ENCODE results near the gene CCDC136.

Gene CCDC136

DNA sequence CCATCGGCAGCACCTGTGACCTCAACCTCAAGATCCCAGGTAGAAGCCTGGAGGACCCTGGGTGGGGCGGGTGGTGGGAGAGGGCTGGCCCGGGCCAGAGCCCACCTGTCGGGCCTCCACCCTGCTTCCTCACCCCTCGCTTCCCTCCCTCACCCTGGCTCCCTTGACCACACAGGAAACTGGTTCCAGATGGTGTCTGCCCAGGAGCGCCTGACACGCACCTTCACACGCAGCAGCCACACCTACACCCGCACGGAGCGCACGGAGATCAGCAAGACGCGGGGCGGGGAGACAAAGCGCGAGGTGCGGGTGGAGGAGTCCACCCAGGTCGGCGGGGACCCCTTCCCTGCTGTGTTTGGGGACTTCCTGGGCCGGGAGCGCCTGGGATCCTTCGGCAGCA lies 62.0 kb downstream of the CCDC136 start:
- no peak for DNase-seq
- in situ Hi-C loops (cut with HindIII; ENCODE audit: low pct_ligation_motif_present, low pct_unique_long_range_greater_than_20kb, low sequenced_read_pairs), result no loop called here

DNA sequence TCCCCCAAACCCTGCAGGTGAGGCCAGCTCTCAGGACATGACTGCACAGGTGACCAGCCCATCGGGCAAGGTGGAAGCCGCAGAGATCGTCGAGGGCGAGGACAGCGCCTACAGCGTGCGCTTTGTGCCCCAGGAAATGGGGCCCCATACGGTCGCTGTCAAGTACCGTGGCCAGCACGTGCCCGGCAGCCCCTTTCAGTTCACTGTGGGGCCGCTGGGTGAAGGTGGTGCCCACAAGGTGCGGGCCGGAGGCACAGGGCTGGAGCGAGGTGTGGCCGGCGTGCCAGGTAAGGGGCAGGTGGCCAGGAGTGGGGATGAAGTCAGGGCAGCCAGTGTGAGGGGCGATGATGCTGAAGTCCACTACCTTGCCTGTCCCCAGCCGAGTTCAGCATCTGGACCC lies 62.6 kb downstream of the CCDC136 start:
- in situ Hi-C loops (cut with HindIII; ENCODE audit: low pct_ligation_motif_present, low pct_unique_long_range_greater_than_20kb, low sequenced_read_pairs), result no loop called here
- DNase-seq, result no peak

DNA sequence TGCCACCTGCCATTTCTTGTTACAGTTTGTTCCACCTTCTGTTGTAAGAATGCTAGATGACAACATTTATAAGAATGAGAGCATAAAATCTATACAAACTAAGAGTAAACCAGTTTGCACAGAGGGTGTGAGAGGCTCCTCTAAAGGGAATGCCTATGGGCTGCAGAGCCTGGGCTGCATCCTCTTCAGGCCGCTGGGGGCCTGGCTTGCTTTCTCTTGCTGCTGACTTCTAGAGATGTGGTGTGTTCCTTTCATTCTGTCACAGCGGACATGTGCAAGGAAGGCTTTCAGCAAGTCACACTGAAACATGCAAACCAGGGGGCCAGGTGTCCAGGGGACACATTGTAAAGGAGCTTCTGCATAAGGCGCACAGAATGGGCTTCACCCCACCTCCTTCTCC lies 63.8 kb downstream of the CCDC136 start:
- in situ Hi-C loops (cut with HindIII; ENCODE audit: low pct_ligation_motif_present, low pct_unique_long_range_greater_than_20kb, low sequenced_read_pairs), result no loop called here
- no peak for DNase-seq

DNA sequence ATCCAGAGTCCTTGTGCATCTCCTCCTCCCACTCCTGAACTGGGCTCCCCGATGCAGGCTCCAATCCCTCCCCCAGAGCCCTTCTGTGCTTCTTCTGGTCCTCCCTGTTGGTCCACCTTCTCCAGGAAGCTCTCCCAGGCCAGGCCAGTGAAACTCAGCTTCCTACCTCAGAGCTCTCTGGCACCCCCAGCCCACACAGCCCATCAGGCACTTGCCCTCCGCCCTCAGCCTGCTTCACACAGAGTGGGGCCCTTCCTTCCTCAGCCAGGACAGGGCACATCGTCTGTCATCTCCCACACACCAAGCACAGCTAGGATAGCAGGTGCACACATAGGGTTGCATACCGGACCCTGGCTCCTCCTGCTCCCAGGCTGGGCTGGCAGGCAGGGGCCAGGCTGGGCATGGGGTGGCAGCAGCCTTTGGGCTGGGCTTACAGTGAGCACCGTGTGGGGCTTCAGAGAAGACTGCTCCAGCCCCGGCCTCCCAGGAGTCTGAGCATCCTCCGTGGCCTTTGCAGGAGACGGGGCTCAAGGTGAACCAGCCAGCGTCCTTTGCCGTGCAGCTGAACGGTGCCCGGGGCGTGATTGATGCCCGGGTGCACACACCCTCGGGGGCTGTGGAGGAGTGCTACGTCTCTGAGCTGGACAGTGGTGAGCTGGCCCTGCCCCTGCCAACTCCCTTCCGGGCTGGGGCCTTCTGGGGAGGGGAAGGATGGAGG lies 64.4 kb downstream of the CCDC136 start:
- no peak for DNase-seq
- in situ Hi-C loops (cut with HindIII; ENCODE audit: low pct_ligation_motif_present, low pct_unique_long_range_greater_than_20kb, low sequenced_read_pairs), result no loop called here

DNA sequence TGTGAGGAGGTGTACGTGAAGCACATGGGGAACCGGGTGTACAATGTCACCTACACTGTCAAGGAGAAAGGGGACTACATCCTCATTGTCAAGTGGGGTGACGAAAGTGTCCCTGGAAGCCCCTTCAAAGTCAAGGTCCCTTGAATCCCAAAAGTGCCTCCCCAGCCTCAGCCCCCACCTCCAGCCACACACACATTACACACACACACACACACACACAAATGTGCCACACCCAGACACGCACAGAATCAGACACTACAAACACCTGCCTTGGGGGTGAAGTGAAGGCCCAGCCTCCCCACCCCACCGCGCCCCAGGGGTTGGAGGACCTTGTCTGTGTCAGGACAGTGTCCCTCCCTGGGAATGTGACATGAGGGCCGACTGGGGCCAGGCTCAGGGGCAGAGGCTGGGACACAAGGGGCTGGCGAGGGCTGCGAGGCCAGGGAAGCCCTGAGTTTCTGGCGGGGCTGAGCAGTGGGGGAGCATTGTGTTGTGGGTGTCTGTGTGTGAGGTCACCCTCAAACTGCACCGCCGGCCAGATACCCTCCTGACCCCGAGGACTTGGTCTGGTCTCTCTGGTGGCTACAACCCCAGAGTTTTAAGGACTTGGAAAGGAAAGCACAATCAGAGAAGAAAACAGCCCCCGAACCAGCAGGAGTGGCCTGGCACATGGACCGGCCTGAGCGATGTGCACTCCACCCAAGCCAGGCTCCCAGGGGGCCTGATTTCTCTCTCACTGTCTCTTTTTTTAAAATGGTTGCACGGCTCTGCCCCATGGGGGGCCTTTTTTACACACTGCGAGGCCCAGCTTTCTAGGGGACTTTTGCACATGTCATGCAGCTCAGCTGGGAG lies 66.8 kb downstream of the CCDC136 start:
- in situ Hi-C loops (cut with HindIII; ENCODE audit: low pct_ligation_motif_present, low pct_unique_long_range_greater_than_20kb, low sequenced_read_pairs), result no loop called here
- DNase-seq, result no peak

DNA sequence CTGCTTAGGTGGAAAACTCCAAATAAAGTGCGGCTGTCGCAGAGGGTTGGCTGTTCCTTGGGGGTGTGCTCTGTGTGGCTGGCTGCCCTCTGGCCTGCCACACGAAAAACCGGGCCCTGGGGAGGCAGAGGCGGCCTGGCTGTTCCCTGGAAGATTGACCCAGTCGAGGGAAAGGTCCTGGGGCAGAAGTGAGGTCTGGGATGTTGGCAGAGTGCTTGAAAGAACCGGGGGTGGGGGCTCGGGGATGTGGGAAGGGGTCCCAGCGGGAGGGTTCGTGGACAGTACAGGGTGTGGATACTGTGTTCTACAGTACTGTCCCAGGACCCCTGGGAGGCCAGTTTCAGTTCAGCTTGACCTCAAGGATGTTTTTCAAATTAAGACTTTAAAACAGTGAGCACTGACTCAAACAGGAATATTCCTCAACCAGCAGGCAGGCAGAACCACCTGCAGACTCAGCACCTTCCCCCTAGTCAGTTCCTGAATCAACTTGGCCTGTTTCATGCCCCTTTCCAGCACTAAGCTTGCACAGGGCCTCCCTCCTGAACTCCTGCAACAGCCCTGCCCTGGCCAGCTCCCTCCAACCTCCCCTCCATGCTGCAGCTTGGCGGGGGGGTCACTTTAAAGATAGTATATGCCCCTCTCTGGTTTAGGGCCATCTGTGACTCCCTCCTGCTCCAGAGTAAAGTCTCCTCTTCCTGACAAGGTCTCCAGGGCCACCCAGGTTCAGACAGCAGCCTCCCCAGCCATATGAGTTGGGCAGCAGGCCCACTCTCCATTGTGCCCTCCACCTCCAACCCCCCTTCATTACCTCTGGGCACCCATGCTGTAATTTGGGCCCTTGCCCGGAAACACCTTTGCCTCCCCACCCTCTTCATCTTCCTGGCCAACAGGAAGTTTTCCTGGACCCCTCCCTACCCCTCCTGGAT lies 67.7 kb downstream of the CCDC136 start:
- DNase-seq, result no peak
- in situ Hi-C loops (cut with HindIII; ENCODE audit: low pct_ligation_motif_present, low pct_unique_long_range_greater_than_20kb, low sequenced_read_pairs), result no loop called here

DNA sequence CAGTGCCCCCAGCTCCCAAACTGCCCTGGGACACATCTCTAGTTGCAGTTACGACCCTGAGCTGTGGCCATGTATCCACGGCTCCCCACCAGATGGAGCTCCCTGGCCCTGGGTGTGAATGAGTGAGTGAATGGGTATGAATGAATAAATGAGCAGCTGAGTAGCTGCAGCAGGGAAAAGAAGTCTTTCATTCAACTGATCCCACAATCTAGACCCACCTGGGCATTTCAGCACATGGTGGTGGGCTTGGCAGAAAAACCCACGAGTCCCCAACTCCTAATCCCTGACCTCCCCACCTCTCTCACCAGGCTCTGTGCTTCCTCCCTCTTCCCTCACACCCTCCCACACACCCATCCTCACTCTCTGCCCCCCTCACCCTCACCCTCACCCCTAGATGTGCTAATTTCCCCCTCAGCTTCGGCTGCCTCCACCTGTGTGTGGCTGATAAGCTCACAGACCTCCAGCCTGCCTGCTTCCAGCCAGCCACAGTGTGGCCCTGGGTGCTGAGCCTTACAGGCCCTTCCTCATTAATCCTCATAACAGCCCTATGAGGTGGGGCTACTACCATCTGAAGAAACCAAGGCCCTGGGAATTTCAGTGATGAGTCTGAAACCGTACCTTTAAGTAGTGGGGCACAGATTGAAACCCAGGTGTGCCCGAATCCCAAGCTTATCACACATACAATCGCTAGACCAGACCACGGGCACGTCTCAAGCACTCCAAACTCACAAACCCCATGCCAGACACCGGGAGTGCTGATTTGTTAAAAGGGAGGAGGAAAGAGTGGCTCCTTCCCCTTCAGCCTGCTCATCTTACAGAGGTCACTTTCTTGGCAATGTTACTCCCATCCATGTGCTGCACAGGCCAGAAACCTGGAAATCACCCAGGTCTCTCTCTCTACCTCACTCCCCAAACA lies 68.6 kb downstream of the CCDC136 start:
- DNase-seq, result peak; percentile 29
- in situ Hi-C loops (cut with HindIII; ENCODE audit: low pct_ligation_motif_present, low pct_unique_long_range_greater_than_20kb, low sequenced_read_pairs), result no loop called here

DNA sequence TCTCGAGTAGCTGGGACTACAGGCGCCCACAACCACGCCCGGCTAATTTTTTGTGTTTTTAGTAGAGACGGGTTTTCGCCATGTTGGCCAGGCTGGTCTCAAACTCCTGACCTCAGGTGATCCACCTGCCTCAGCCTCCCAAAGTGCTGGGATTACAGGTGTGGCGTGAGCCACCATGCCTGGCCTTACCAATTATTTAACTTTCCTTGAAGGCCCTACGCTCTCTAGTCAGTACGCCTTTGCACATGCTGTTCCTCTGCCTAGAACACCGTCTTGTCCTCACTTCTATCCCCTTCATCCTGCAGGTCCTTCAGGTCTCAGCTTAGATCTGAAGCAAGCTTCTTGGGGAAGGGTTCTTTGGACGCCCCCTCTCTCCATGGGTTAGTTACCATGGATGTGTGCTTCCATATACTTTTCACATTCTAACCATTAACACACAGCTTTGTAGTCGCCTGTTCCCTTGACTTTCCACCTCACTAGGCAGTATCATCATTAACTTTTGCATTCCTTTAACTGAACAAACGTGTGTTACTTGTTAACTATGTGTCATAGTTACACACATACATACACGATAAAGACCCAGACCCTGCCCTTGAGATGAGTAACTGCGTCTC lies 70.3 kb downstream of the CCDC136 start:
- DNase-seq, result no peak
- in situ Hi-C loops (cut with HindIII; ENCODE audit: low pct_ligation_motif_present, low pct_unique_long_range_greater_than_20kb, low sequenced_read_pairs), result no loop called here

DNA sequence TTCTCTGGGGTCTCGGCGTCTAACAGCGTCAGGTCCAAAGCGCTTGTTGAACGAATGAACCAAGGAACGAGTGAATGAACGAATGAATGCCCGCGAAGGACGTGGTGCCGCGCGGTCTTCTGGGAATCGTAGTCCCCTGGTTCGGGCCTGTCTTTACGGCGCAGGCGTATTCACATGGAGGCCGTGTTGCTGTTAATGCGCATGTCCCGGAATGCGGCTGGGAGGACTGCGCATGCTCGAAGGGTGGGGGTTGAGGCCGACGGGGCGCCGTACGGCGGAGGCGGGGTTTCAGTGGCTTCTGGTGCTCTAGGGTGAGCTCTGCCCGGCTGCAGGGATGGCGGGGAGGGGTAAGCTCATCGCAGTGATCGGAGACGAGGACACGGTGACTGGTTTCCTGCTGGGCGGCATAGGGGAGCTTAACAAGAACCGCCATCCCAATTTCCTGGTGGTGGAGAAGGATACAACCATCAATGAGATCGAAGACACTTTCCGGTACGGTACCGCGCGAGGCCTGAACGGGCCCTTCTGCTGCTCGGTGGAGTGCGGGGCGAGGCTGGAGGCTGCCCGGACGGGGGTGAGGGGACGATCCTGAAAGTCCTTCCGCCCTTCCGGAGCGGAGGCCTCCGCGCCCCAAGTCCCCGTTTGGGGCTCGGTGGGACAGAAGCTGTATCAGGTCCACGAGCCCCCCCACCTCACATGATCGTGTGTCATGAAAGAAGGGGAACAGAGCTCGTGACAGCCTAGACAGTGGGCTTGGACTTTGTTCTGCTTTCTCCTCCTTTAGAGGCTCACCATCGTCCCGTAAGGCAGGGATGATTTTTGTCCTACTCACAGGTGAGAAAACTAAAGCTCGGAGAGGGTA lies 71.0 kb downstream of the CCDC136 start, which contains the start of gene ATP6V1F:
Gene ATP6V1F, plus strand, starts transcription at position 286 of the 862 bp plus-strand sequence. Its CDS starts 49 bp downstream, at position 335.
- in situ Hi-C loops (cut with HindIII; ENCODE audit: low pct_ligation_motif_present, low pct_unique_long_range_greater_than_20kb, low sequenced_read_pairs), result no loop called here
- DNase-seq, result peak; percentile 99

DNA sequence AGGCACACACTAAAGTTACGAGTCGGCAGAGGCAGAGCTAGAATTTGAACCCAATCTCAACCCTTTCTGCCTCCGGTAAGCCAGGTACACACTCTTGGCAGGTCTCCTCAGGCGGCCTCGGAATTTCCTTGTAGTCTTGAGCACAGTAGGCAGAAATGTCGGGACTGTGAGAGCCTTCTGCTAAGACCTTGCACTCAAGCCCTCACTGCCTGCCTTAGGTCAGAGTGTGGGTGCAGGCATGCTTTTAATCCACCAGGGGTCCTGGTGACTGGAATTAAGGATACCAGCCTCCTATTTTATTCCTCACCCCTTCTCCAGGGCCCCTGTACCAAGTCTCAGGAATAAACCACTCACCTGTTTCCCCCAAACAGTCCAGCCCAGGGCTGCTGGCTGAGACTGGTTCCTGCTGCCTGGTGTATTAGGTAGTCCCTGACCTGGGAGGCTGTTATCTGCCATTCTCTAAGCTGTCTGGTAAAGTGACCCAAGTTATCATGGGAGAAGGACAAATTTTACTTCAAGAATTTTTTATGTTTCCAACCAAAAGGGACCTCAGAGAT lies 71.7 kb downstream of the CCDC136 start:
- DNase-seq, result peak; percentile 90
- in situ Hi-C loops (cut with HindIII; ENCODE audit: low pct_ligation_motif_present, low pct_unique_long_range_greater_than_20kb, low sequenced_read_pairs), result no loop called here

DNA sequence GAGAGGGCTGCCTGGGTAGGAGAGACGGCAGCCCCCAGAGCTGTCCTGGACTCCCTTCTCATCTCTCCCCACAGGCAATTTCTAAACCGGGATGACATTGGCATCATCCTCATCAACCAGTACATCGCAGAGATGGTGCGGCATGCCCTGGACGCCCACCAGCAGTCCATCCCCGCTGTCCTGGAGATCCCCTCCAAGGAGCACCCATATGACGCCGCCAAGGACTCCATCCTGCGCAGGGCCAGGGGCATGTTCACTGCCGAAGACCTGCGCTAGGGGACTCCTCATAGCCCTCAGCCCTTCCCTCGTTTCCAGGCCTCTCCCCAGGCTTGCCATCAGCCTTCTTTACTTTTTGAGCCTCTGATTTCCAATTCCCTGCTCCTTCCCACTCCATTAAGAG lies 73.5 kb downstream of the CCDC136 start:
- DNase-seq, result no peak
- in situ Hi-C loops (cut with HindIII; ENCODE audit: low pct_ligation_motif_present, low pct_unique_long_range_greater_than_20kb, low sequenced_read_pairs), result no loop called here

DNA sequence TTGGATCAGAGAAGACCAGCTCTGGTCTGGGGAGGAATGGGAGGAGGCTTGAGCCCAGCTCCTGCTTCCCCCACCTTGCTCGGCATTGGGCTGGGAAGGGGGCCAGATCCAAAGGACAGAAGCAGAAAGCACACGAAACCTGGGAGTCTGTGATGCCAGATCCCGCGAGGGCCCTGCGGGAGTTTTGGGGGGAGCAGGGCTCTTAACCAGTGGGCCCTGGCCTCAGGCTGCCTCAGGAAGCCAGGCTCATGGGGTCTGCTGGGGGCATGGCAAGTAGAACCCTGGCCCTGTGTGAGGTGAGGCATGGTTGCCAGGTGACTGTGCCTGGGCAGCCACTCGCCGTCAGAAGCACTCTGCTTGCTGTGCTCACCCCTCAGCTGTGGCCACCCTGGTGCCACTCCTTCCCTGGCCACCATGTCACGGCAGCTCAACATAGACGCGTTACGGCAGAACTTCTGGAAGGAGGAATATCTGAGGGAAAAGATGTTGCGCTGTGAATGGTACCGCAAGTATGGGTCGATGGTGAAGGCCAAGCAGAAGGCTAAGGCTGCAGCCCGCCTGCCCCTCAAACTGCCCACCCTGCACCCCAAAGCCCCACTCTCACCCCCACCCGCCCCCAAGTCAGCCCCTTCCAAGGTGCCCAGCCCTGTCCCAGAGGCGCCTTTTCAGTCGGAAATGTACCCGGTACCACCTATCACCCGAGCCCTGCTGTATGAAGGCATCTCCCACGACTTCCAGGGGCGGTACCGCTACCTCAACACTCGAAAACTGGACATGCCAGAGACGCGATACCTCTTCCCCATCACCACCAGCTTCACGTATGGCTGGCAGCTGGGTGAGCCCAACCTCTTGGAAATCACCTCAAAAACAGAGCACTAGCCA lies 74.5 kb downstream of the CCDC136 start:
- in situ Hi-C loops (cut with HindIII; ENCODE audit: low pct_ligation_motif_present, low pct_unique_long_range_greater_than_20kb, low sequenced_read_pairs), result no loop called here
- DNase-seq, result no peak

DNA sequence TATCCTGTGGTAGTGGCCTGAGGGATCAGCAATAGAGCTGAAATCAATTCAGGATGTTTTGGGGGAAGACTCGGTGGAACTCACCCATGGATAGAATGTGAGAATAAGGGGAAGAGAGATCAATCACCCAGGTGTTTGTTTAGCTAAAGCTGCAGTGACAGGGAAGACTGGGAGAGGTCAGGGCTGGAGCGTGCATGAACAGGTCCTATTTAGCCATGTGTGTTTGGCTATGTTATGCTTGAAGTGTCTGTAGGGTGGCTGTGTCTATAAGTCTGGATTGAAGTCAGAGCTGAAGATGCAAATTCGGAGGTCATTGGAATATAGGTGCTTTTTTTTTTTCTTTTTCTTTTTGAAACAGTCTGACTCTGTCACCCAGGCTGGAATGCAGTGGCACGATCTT lies 75.5 kb downstream of the CCDC136 start:
- in situ Hi-C loops (cut with HindIII; ENCODE audit: low pct_ligation_motif_present, low pct_unique_long_range_greater_than_20kb, low sequenced_read_pairs), result no loop called here
- no peak for DNase-seq

DNA sequence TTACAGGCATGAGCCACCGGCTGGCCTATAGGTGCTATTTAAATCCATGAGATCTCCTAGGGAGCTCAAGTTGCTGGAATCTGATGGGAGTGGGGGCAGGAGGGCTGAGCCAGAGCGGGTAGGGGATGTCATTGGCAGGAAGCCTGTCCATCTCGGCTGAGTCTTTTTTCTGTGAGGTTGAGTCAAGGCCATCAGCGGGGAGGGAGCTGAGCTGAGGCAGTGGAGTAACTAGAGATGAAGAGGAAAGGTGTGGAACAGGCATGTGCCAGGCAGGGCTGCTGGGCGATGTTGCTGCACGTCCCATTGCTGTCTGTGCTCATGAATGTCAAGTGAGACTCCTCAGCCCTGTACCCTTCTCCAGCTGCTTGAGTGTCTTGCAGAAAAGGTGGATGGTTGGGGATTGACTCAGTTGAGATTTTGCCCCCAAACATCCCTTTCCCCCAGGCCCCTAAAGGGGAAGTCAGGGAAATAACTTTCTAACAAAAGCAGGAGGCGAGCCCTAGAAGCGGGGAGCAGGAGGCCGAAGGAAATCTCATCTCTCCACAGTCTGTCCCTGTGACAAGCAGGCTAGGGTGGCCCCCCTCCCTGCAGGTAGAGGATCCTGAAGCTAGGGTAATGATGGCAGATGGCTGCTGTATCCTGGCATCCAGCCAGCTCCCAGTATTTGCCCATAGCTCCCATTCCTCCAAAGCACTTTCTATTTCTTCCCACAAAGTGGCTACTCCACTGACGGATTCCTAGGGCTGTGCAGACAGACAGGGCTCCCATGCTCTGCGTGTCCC lies 76.3 kb downstream of the CCDC136 start:
- in situ Hi-C loops (cut with HindIII; ENCODE audit: low pct_ligation_motif_present, low pct_unique_long_range_greater_than_20kb, low sequenced_read_pairs), result no loop called here
- DNase-seq, result no peak

DNA sequence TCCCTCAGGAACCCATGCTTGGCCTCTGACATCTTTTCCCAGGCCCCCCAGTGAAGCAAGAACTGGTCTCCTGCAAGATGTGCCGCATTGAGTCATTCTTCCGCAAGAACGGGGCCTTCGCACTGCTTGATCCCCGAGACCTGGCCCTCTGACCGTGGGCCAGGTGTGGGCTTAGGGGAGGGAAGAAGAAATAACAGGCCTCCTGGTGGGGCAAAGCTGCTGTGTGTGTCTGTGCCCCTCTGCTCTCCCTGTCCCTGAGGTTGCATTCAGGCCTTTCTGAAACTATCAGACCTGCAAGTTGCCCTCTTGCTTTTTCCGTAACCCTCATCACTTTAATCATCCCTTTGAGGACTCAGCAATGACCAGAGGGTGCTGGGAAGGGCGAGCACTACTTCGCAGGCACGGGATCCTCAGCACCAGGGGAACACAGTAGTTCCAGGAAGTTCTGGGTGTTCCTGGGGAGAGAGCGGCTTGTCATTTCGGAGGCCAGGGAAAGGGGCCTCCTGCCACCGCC lies 76.9 kb downstream of the CCDC136 start:
- no peak for DNase-seq
- in situ Hi-C loops (cut with HindIII; ENCODE audit: low pct_ligation_motif_present, low pct_unique_long_range_greater_than_20kb, low sequenced_read_pairs), result no loop called here
